ENCODE data around the gene SCO2. TPM values are rescaled to one million over a fixed set of nuclear protein-coding genes. Genes with fewer than 3 reads are reported as not detected.

SCO2 gene
- total and polyA plus RNA-seq, 2 of the 4 experiments (the other 2 are of a cell fraction): 1.3 to 1.9 TPM

GRCh38 chr22:50507991-50508884 lies 17.2 kb downstream of the SCO2 start, which contains the start of gene NCAPH2:
TSS of gene NCAPH2 (plus strand) at chr22:50508224. CDS start at chr22:50508338, 114 bp downstream.
- no TSS peak for BruUV-seq (replicated peaks)

More at GRCh38 chr22:50507991-50508884, 17.2 kb downstream of the SCO2 start, which contains the start of gene NCAPH2:
- Histone ChIP-seq H3K36me3 (ENCODE audit: control insufficient read depth, insufficient read depth, low read length) (peaks cover 16% of the 10 kb centered on the region), H2AK9ac (replicated peaks; ENCODE audit: low read depth, low read length, poor library complexity) (peak within 1 kb of the TSS; percentile 100), H2AK5ac (ENCODE audit: low read depth, low read length) (peak within 1 kb of the TSS; percentile 97), H3K4me1 (ENCODE audit: control insufficient read depth, insufficient read depth, low read length) (peaks cover 4% of the 10 kb centered on the region), H3K9ac (ENCODE audit: low read depth, low read length) (peak within 1 kb of the TSS; percentile 98), H3K9me1 (ENCODE audit: insufficient read depth, low read length) (peaks cover 4% of the 10 kb centered on the region; the same call in 1 of the 2 replicates), H3K4ac (ENCODE audit: low read depth, low read length) (peak within 1 kb of the TSS; percentile 97), H4K20me1 (ENCODE audit: insufficient read depth, low read length) (no peaks in the 10 kb centered on the region; the same call in 1 of the 2 replicates), H3K79me1 (ENCODE audit: low read depth in 1 of 2, low read length in 2 of 2) (peaks cover 19 to 57% of the 10 kb centered on the region in 2 experiments), H4K91ac (ENCODE audit: insufficient read depth, low read depth, low read length) (peak within 1 kb of the TSS; percentile 86), H3K14ac (replicated peaks; ENCODE audit: low read depth, low read length) (peak within 1 kb of the TSS; percentile 87), H3K9me3 (ENCODE audit: control insufficient read depth, insufficient read depth, low read length) (no peaks in the 10 kb centered on the region), H2BK120ac (ENCODE audit: low read depth, low read length) (peak within 1 kb of the TSS; percentile 73), H3K27me3 (ENCODE audit: control insufficient read depth, insufficient read depth, low read length) (no peaks in the 10 kb centered on the region), H3K18ac (ENCODE audit: low read depth, low read length) (peak within 1 kb of the TSS; percentile 81; the same call in 1 of the 2 replicates), H3K4me2 (ENCODE audit: low read depth, low read length) (peak within 1 kb of the TSS; percentile 95), H3K56ac (ENCODE audit: extremely low read depth, insufficient read depth, low read length) (peak within 1 kb of the TSS; percentile 81), H2BK15ac (ENCODE audit: low read depth, low read length) (peak within 1 kb of the TSS; percentile 0; the same call in 1 of the 3 replicates), H2BK5ac (ENCODE audit: low read depth, low read length, poor library complexity, severe bottlenecking) (peak within 1 kb of the TSS; percentile 92), H2BK20ac (ENCODE audit: low read depth, low read length) (no peak within 1 kb of the TSS), H2AFZ (replicated peaks; ENCODE audit: low read length, poor library complexity) (peak within 1 kb of the TSS; percentile 99), H3K27ac (ENCODE audit: insufficient read depth, low read length) (peak within 1 kb of the TSS; percentile 95), H3K23ac (ENCODE audit: low read depth, low read length) (peak within 1 kb of the TSS; percentile 72), H4K8ac (ENCODE audit: low read depth in 2 of 2, low read length in 2 of 2) (peak within 1 kb of the TSS; percentile 90 to 96), H3K4me3 (ENCODE audit: insufficient read depth, low read depth, low read length) (peak within 1 kb of the TSS; percentile 100), H4K5ac (ENCODE audit: low read depth, low read length) (peak within 1 kb of the TSS; percentile 98)
- 1% methylated on average over 15 of the region's 76 CpGs; no CpG with 5 or more reads in 1 of the 2 experiments for WGBS, 2 experiments (ENCODE audit: extremely low coverage in 2 of 2, insufficient read length in 1 of 2)
- DNase-seq (peak; percentile 95), ATAC-seq (ENCODE audit: low read depth) (peak; percentile 81)
- ChIA-PET POLR2A (ENCODE audit: unreplicated experiment) (interaction anchor here (0.6 to 0.9 kb wide), 3 partner anchors 15 to 86 kb away, joined by 3 to 4 read pairs (median 3); partner anchors contain the start of gene SCO2), CTCF (interaction anchor here (0.6 to 1.7 kb wide), 5 partner anchors 10 to 55 kb away, joined by 3 to 6 read pairs (median 3); partner anchors contain the start of gene SCO2)
- in situ Hi-C loops (cut with MboI; ENCODE audit: low sequenced_read_pairs): no loop called here
- dilution Hi-C loops (cut with HindIII; ENCODE audit: low sequenced_read_pairs, unreplicated experiment): no loop called here
- intact Hi-C loops (cut with micrococcal nuclease): no loop called here
- TF ChIP-seq BHLHE40 (IDR thresholded peaks at IDR 0.05; ENCODE audit: low read depth, low read length) (no peak), CHD1 (IDR thresholded peaks at IDR 0.05; ENCODE audit: low read depth, low read length) (no peak), RCOR1 (IDR thresholded peaks at IDR 0.05; ENCODE audit: insufficient replicate concordance, low read length) (no peak), MXI1 (IDR thresholded peaks at IDR 0.05; ENCODE audit: borderline replicate concordance, low read depth, low read length) (peak; percentile 57; the same call in 1 of the 2 replicates), SMC3 (IDR thresholded peaks at IDR 0.05; ENCODE audit: low read depth, low read length) (no peak), RFX5 (IDR thresholded peaks at IDR 0.05; ENCODE audit: low read depth, low read length) (no peak), CEBPB (IDR thresholded peaks at IDR 0.05; ENCODE audit: low read depth, low read length) (peak; percentile 46; the same call in 1 of the 2 replicates), POLR2A (IDR thresholded peaks at IDR 0.05; ENCODE audit: low read depth, low read length) (peak; percentile 57), MAZ (IDR thresholded peaks at IDR 0.05; ENCODE audit: borderline replicate concordance, low read depth, low read length) (peak; percentile 92)
- TF ChIP-seq, protein P1, sequence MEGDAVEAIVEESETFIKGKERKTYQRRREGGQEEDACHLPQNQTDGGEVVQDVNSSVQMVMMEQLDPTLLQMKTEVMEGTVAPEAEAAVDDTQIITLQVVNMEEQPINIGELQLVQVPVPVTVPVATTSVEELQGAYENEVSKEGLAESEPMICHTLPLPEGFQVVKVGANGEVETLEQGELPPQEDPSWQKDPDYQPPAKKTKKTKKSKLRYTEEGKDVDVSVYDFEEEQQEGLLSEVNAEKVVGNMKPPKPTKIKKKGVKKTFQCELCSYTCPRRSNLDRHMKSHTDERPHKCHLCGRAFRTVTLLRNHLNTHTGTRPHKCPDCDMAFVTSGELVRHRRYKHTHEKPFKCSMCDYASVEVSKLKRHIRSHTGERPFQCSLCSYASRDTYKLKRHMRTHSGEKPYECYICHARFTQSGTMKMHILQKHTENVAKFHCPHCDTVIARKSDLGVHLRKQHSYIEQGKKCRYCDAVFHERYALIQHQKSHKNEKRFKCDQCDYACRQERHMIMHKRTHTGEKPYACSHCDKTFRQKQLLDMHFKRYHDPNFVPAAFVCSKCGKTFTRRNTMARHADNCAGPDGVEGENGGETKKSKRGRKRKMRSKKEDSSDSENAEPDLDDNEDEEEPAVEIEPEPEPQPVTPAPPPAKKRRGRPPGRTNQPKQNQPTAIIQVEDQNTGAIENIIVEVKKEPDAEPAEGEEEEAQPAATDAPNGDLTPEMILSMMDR (conservative IDR thresholded peaks at IDR 0.05; ENCODE audit: low read depth, low read length): no peak
